Stimulated activated CD8-positive, alpha-beta memory T cell treated with anti-CD3 and anti-CD28 coated beads, Interleukin-12 subunit alpha, Interleukin-12 subunit beta, amount 100 ng/mL, for 24 hours (primary cell): Measurements from ENCODE around the gene PLEKHA6.
"Not testable (repeated sequence)": the region's sequence is repeated elsewhere in the genome, so short reads cannot be mapped to it uniquely, and the experiment has no call there.

ENCODE experiments used
- DNase-seq: peaks from one replicate; pipeline ENCODE4 v3.0.0-alpha.2; 2020; ENCODE audit errors: extremely low read depth

Gene PLEKHA6

GRCh38 chr1:204238520-204238919 lies 121.2 kb downstream of the PLEKHA6 start:
- DNase-seq, result not testable (repeated sequence)

GRCh38 chr1:204237515-204237914 lies 122.2 kb downstream of the PLEKHA6 start:
- DNase-seq, result not testable (repeated sequence)

- DNase-seq, result no peak
These were observed 127.2 kb downstream of the PLEKHA6 start for GRCh38 chr1:204232526-204232925.

- DNase-seq, result no peak
These were observed 129.5 kb downstream of the PLEKHA6 start for GRCh38 chr1:204230211-204230610.

- no peak for DNase-seq
These were observed 130.8 kb downstream of the PLEKHA6 start for GRCh38 chr1:204228896-204229295.

GRCh38 chr1:204227996-204228785 lies 131.5 kb downstream of the PLEKHA6 start:
- no peak for DNase-seq

- no peak for DNase-seq
These were observed 132.4 kb downstream of the PLEKHA6 start for GRCh38 chr1:204227351-204227750.

GRCh38 chr1:204225841-204226735 lies 133.6 kb downstream of the PLEKHA6 start:
- no peak for DNase-seq

- DNase-seq, result no peak
These were observed 135.1 kb downstream of the PLEKHA6 start for GRCh38 chr1:204224655-204225054.

- DNase-seq, result no peak
These were observed 136.4 kb downstream of the PLEKHA6 start for GRCh38 chr1:204223129-204223860.

- no peak for DNase-seq
These were observed 137.0 kb downstream of the PLEKHA6 start for GRCh38 chr1:204222764-204223055.

- DNase-seq, result no peak
These were observed 137.5 kb downstream of the PLEKHA6 start for GRCh38 chr1:204222006-204222763.

GRCh38 chr1:204221271-204221670 lies 138.5 kb downstream of the PLEKHA6 start:
- no peak for DNase-seq

GRCh38 chr1:204219971-204220616 lies 139.6 kb downstream of the PLEKHA6 start:
- no peak for DNase-seq

- DNase-seq, result no peak
These were observed 141.2 kb downstream of the PLEKHA6 start for GRCh38 chr1:204218552-204218951.

- no peak for DNase-seq
These were observed 142.1 kb downstream of the PLEKHA6 start for GRCh38 chr1:204217648-204218000.

GRCh38 chr1:204216880-204217647 lies 142.7 kb downstream of the PLEKHA6 start:
- DNase-seq, result no peak

- no peak for DNase-seq
These were observed 143.5 kb downstream of the PLEKHA6 start for GRCh38 chr1:204216236-204216635.

- DNase-seq, result no peak
These were observed 145.8 kb downstream of the PLEKHA6 start, which contains the start of gene GOLT1A for GRCh38 chr1:204213668-204214662. Gene GOLT1A, minus strand, starts transcription at chr1:204213988. Its CDS starts 82 bp downstream, at chr1:204213906.
